K562 (cell line): ENCODE measurements around the gene EXOC3L1. TPM values are rescaled to one million over a fixed set of nuclear protein-coding genes. Genes with fewer than 3 reads are reported as not detected.

ENCODE experiments used
- ARID4B ChIP-seq: sonication (generic); formaldehyde crosslinking; IDR thresholded peaks from 2 replicates; pipeline ENCODE4 v1.8.0; 2022; ENCODE audit warnings: mild to moderate bottlenecking, missing genetic modification reagents
- ATF3 ChIP-seq, 2 experiments: fragments of 450-650 bp in 1 of 2; sonication (generic) in 1 of 2; formaldehyde crosslinking in 1 of 2; IDR thresholded peaks in 1 of 2; conservative IDR thresholded peaks in 1 of 2; 2 replicates each; pipeline versions ENCODE4 v1.6.1 to v1.8.1; 2016 to 2023; ENCODE audit warnings: mild to moderate bottlenecking in 2 of 2, moderate library complexity in 2 of 2, inconsistent platforms in 1 of 2, missing genetic modification reagents in 1 of 2
- EP300 ChIP-seq: IDR thresholded peaks from 2 replicates; pipeline ENCODE4 v1.6.1; 2012; ENCODE audit warnings: low read length, improper control_type of control experiment
- HNRNPLL ChIP-seq: fragments of 200-400 bp; formaldehyde crosslinking; IDR thresholded peaks from 2 replicates; pipeline ENCODE4 v1.6.1; 2017; ENCODE audit warnings: low read length, low read depth, mild to moderate bottlenecking; ENCODE audit not compliant: poor library complexity, severe bottlenecking
- JUN ChIP-seq, 2 experiments: sonication (generic) in 1 of 2; formaldehyde crosslinking in 1 of 2; IDR thresholded peaks; 2 replicates each; pipeline versions ENCODE4 v1.6.1 to v1.8.0; 2012 to 2022; ENCODE audit warnings: borderline replicate concordance in 2 of 2, mild to moderate bottlenecking in 2 of 2, improper control_type of control experiment in 1 of 2, low read depth in 1 of 2, low read length in 1 of 2, missing genetic modification reagents in 1 of 2
- MXI1 ChIP-seq: IDR thresholded peaks from 2 replicates; pipeline ENCODE4 v1.6.1; 2011; ENCODE audit warnings: low read depth, mild to moderate bottlenecking, improper control_type of control experiment, low read length
- OTX1 ChIP-seq: fragments of 450-650 bp; formaldehyde crosslinking; IDR thresholded peaks from 2 replicates; pipeline ENCODE4 v1.4.0; 2022; ENCODE audit warnings: mild to moderate bottlenecking
- RBM14 ChIP-seq: fragments of 200-400 bp; formaldehyde crosslinking; IDR thresholded peaks from 2 replicates; pipeline ENCODE4 v1.6.1; 2018; ENCODE audit warnings: low read depth, mild to moderate bottlenecking, low read length, moderate library complexity, borderline replicate concordance; ENCODE audit not compliant: insufficient read depth
- SIN3A ChIP-seq, 2 experiments: fragments of 150-350 bp in 1 of 2; IDR thresholded peaks; 2 replicates each; pipeline ENCODE4 v1.6.1; 2011 to 2016; ENCODE audit warnings: borderline replicate concordance in 2 of 2, low read depth in 2 of 2, low read length in 2 of 2, mild to moderate bottlenecking in 2 of 2, moderate library complexity in 2 of 2; ENCODE audit not compliant: control insufficient read depth in 1 of 2
- SLC30A9 ChIP-seq: fragments of 250-450 bp; sonication (Bioruptor Pico); IDR thresholded peaks from 2 replicates; pipeline ENCODE4 v1.8.0; 2022; ENCODE audit warnings: mild to moderate bottlenecking, moderate library complexity
- SMARCE1 ChIP-seq: fragments of 450-650 bp; IDR thresholded peaks from 2 replicates; pipeline ENCODE4 v1.7.1; 2016; ENCODE audit warnings: mild to moderate bottlenecking
- SMC3 ChIP-seq: conservative IDR thresholded peaks from 2 replicates; pipeline ENCODE4 v1.6.1; 2011; ENCODE audit warnings: low read depth, low read length, improper control_type of control experiment; ENCODE audit not compliant: insufficient read depth
- SRF ChIP-seq, 2 experiments: fragments of 250-450, 450-650 bp in 1 of 2; sonication (Bioruptor Pico) in 1 of 2; sonication (generic) in 1 of 2; formaldehyde crosslinking; IDR thresholded peaks; 2 replicates each; pipeline versions ENCODE4 v1.5.0 to v1.5.1; 2020 to 2022; ENCODE audit warnings: mild to moderate bottlenecking in 1 of 2, missing genetic modification reagents in 1 of 2
- TAF7 ChIP-seq: fragments of 450-650 bp; IDR thresholded peaks from 2 replicates; pipeline ENCODE4 v1.6.1; 2016; ENCODE audit warnings: missing genetic modification characterization, missing compliant biosample characterization
- TFAP4 ChIP-seq: sonication (generic); formaldehyde crosslinking; IDR thresholded peaks from 2 replicates; pipeline ENCODE4 v1.8.0; 2022; ENCODE audit warnings: missing genetic modification reagents, mild to moderate bottlenecking, moderate library complexity, borderline replicate concordance
- ZFP36 ChIP-seq: fragments of 150-350 bp; IDR thresholded peaks from 2 replicates; pipeline ENCODE4 v1.6.1; 2018; ENCODE audit warnings: low read length, low read depth; ENCODE audit not compliant: partially characterized antibody
- ZKSCAN3 ChIP-seq: fragments of 250-450 bp; sonication (Bioruptor Pico); IDR thresholded peaks from 2 replicates; pipeline ENCODE4 v1.4.0; 2020
- ZNF282 ChIP-seq: sonication (generic); formaldehyde crosslinking; IDR thresholded peaks from 2 replicates; pipeline ENCODE4 v1.8.1; 2023; ENCODE audit warnings: missing genetic modification reagents
- polyA plus RNA-seq, 8 experiments: library from polyadenylated mRNA; depleted of rRNA in 4 of 8; stranded (reverse) in 5 of 8; unstranded in 3 of 8; fragments of >200 nt; fragmentation: Nextera tagmentation in 2 of 8; fragmentation: Illumina TruSeq in 1 of 8; extraction: Ambion mirVana in 2 of 8; extraction: Trizol in 1 of 8; gene quantifications; 2 replicates each; pipeline versions ENCODE4 v1.2.1 to v1.2.3, GENCODE V29; 2011 to 2014; ENCODE audit warnings: inconsistent platforms in 1 of 8, missing spikeins in 1 of 8
- total RNA-seq, 7 experiments: library from RNA; depleted of rRNA in 6 of 7; stranded (reverse); fragments of >200 nt in 6 of 7; fragmentation: Illumina TruSeq in 2 of 7; extraction: Trizol in 2 of 7; gene quantifications; 2 replicates each; pipeline versions ENCODE4 v1.2.1 to v1.2.3, GENCODE V29; 2011 to 2021; ENCODE audit warnings: low replicate concordance in 1 of 7
- TF ChIP-seq, protein P1 (sequence below): sonication (generic); formaldehyde crosslinking; IDR thresholded peaks from 2 replicates; pipeline ENCODE4 v1.9.0; 2022; ENCODE audit warnings: mild to moderate bottlenecking, missing genetic modification reagents

The EXOC3L1 gene
- total and polyA plus RNA-seq, 9 of the 15 experiments (the other 6 are each of a cell fraction or from before 2014, with no cell fraction given), result 0.08 TPM; not detected in 8

DNA sequence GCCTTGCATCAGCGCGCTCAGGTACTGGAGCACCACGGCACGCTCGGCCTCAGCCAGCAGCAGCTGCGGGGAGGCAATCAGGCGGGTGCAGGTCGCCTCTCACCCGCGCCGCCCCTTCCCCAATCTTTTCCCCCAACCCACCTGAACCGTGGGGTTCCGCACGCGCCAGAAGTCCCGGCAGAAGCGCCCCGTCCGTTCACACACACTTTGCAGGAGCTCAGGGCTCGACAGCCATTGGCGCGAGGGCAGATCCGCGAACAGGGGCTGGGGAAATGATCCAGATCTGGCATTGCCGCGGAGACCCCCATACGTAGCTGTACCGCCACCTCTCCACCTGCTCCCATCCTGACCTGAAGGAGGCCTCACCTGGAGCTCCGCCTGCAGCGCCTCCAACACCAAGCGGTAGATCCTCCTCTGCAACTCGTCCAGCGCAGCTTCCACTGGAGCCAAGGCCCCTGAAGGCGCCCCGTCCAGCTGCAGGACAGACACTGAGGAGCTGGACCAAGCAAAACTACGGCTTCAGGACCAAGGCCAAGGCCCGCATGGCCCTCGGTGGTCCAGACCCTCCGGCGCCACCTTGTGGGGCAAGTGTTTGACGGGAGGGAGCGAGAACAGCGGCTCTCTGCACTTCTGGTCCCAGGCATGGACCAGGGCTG lies 4.8 kb downstream of the EXOC3L1 start (continued):
- TF ChIP-seq ATF3 (IDR thresholded peaks at IDR 0.05) (no peak), ATF3 (CRISPR knock-in tag; conservative IDR thresholded peaks at IDR 0.05) (peak; percentile 84), MXI1 (peak; percentile 86), SMC3 (peak; percentile 98), ZNF282 (CRISPR knock-in tag) (peak; percentile 74), SLC30A9 (CRISPR knock-in tag) (no peak), TAF7 (tag) (no peak), RBM14 (no peak), ARID4B (CRISPR knock-in tag) (peak; percentile 100), ZFP36 (peak; percentile 30), OTX1 (CRISPR knock-in tag) (no peak), SRF (CRISPR knock-in tag; IDR thresholded peaks at IDR 0.05) (peak in 1 of 2 experiments; percentile 84; a peak in 1 of 4 replicates), HNRNPLL (no peak), EP300 (0 out of 2 replicates have a peak, but pooled peaks have one; percentile 29), SMARCE1 (peak; percentile 93), ZKSCAN3 (CRISPR knock-in tag) (no peak), JUN (IDR thresholded peaks at IDR 0.05; ENCODE audit: borderline replicate concordance, low read depth, low read length) (peak; percentile 55; the same call in 1 of the 2 replicates), JUN (CRISPR knock-in tag; IDR thresholded peaks at IDR 0.05; ENCODE audit: borderline replicate concordance) (no peak; the same call in 1 of the 2 replicates), SIN3A (IDR thresholded peaks at IDR 0.05; ENCODE audit: borderline replicate concordance in 2 of 2, control insufficient read depth in 1 of 2, low read depth in 2 of 2, low read length in 2 of 2) (peak; percentile 92 to 99), TFAP4 (CRISPR knock-in tag) (peak; percentile 97)
- TF ChIP-seq, protein P1, sequence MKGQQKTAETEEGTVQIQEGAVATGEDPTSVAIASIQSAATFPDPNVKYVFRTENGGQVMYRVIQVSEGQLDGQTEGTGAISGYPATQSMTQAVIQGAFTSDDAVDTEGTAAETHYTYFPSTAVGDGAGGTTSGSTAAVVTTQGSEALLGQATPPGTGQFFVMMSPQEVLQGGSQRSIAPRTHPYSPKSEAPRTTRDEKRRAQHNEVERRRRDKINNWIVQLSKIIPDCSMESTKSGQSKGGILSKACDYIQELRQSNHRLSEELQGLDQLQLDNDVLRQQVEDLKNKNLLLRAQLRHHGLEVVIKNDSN (CRISPR knock-in tag), result peak; percentile 38; the same call in 1 of the 2 replicates
